ENCODE results near the gene SAFB2.
A peak's percentile ranks its signal among the peaks of the same experiment; 100 is the strongest.

Gene SAFB2

DNA sequence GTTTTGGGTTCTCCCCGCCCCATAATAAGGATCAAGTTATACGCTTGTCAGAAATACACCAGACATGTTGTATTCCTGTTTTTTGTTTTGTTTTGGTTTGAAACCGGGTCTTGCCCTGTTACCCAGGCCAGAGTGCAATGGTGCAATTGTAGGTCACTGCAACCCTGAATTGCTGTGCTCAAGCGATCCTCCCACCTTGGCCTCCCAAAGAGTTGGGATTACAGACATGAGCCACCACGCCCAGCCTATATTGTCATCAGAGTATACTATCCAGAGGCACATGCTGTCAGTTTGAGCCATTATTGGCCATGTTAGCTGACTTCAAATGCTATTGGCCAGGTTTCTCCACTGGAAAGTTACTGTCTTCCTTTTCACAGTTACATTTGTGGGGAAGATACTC, 10.1 kb upstream of the SAFB2 start:
- H3K27me3 ChIP-seq (ENCODE audit: insufficient read depth, low read length) = no peaks in the 10 kb centered on the region
- peaks cover 66% of the 10 kb centered on the region for H3K36me3 ChIP-seq (ENCODE audit: insufficient read depth, low read length)
- H3K4me3 ChIP-seq (ENCODE audit: low read length) = no peak overlapping the region
- 93% methylated on average over 5 of the region's 5 CpGs for WGBS
- no peaks in the 10 kb centered on the region for H3K9me3 ChIP-seq (ENCODE audit: insufficient read depth, low read depth, low read length)
- no peak overlapping the region for H3K27ac ChIP-seq (ENCODE audit: low read depth, low read length)
- H3K4me1 ChIP-seq (ENCODE audit: insufficient read depth, low read length) = peaks cover 1% of the 10 kb centered on the region; the same call in 1 of the 2 replicates
- no peak overlapping the region for H3K9ac ChIP-seq (ENCODE audit: low read depth, low read length)

DNA sequence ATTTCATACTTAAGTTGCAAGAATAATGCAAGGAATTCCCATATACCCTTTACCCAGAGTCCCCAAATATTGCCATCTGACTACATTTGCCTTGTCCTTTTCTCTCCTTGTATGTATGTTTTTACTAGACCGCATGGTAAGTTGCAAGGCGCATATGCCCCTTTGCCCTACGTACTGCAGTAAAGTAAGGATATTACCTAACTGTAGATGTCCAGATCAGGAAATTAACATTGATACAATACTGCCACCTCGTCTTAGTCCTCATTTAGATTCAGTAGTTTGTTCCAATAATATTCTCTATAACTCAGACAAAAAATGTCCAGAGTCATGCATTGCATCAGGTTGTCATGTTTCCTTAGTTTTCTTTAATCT, 9.7 kb upstream of the SAFB2 start:
- Histone ChIP-seq H3K9me3 (ENCODE audit: insufficient read depth, low read depth, low read length) (no peaks in the 10 kb centered on the region), H3K4me3 (ENCODE audit: low read length) (no peak overlapping the region), H3K9ac (ENCODE audit: low read depth, low read length) (no peak overlapping the region), H3K36me3 (ENCODE audit: insufficient read depth, low read length) (peaks cover 70% of the 10 kb centered on the region), H3K4me1 (ENCODE audit: insufficient read depth, low read length) (peaks cover 5% of the 10 kb centered on the region), H3K27me3 (ENCODE audit: insufficient read depth, low read length) (no peaks in the 10 kb centered on the region), H3K27ac (ENCODE audit: low read depth, low read length) (no peak overlapping the region)
- WGBS = 94% methylated on average over 4 of the region's 4 CpGs

DNA sequence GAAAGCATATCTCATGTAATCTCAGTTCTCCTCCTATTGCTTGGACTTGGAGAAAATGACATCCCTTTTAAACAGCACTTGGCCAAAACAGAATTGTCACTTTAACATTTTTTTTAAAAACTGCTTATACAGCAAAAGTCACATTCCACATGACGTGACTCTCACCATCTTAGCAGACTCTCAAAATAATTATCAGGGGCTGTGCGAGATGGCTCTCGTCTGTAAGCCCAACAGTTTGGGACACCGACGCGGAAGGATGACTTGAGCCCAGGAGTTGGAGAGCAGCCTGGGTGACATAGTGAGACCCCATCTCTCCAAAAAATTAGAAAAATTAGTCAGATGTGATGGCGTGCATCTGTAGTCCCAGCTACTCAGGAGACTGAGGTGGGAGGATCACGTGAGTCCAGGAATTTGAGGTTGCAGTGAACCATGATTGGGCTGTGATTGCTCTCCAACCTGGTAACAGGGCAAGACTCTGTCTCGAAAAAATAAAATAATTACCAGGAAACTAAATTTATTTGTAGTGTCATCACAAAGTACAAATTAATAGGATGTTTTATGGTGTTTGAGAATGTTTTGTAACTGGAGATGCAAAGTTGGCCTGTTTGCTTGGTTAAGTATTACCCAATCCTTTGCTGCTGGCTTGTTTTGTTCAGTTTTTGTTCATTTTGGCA, 9.1 kb upstream of the SAFB2 start:
- WGBS = 95% methylated on average over 9 of the region's 9 CpGs

DNA sequence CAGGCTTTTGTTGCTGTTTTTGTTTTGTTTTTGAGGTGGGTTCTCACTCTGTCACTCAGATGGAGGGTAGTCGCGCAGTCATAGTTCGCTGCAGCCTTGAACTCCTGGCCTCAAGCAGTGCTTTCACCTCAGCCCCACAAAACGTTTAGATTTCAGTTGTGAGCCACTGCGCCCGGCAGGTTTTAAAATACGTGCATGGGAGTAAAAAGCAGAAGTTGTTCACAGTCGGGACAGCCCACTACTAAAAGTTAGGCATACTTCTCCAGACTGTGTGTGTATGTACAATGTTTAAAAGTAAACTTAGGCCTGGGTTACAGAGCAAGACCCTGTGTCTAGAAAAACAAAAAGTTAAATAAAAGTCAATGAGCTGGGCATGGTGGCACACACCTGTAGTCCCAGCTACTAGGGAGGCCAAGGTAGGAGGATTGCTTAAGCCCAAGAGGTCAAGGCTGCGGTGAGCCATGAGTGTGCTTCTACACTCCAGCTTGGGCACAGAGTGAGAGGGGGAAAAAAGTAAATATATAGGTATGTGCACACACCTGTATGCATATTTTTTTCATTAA, 6.4 kb upstream of the SAFB2 start:
- WGBS = 95% methylated on average over 9 of the region's 9 CpGs
- H3K27ac ChIP-seq (ENCODE audit: low read depth, low read length) = no peak overlapping the region
- H3K4me1 ChIP-seq (ENCODE audit: insufficient read depth, low read length) = peaks cover 21% of the 10 kb centered on the region
- H3K27me3 ChIP-seq (ENCODE audit: insufficient read depth, low read length) = no peaks in the 10 kb centered on the region
- H3K36me3 ChIP-seq (ENCODE audit: insufficient read depth, low read length) = peaks cover 81% of the 10 kb centered on the region
- H3K9ac ChIP-seq (ENCODE audit: low read depth, low read length) = no peak overlapping the region
- H3K9me3 ChIP-seq (ENCODE audit: insufficient read depth, low read depth, low read length) = no peaks in the 10 kb centered on the region
- H3K4me3 ChIP-seq (ENCODE audit: low read length) = no peak overlapping the region

More for the DNA sequence above, 9.1 kb upstream of the SAFB2 start:
- Histone ChIP-seq H3K9me3 (ENCODE audit: insufficient read depth, low read depth, low read length) (no peaks in the 10 kb centered on the region), H3K27me3 (ENCODE audit: insufficient read depth, low read length) (no peaks in the 10 kb centered on the region), H3K27ac (ENCODE audit: low read depth, low read length) (no peak overlapping the region), H3K36me3 (ENCODE audit: insufficient read depth, low read length) (peaks cover 75% of the 10 kb centered on the region), H3K4me1 (ENCODE audit: insufficient read depth, low read length) (peaks cover 7% of the 10 kb centered on the region), H3K4me3 (ENCODE audit: low read length) (no peak overlapping the region), H3K9ac (ENCODE audit: low read depth, low read length) (no peak overlapping the region)

- Histone ChIP-seq H3K27ac (ENCODE audit: low read depth, low read length) (no peak overlapping the region), H3K4me1 (ENCODE audit: insufficient read depth, low read length) (peaks cover 21% of the 10 kb centered on the region), H3K27me3 (ENCODE audit: insufficient read depth, low read length) (no peaks in the 10 kb centered on the region), H3K36me3 (ENCODE audit: insufficient read depth, low read length) (peaks cover 78% of the 10 kb centered on the region), H3K9me3 (ENCODE audit: insufficient read depth, low read depth, low read length) (no peaks in the 10 kb centered on the region), H3K4me3 (ENCODE audit: low read length) (no peak overlapping the region), H3K9ac (ENCODE audit: low read depth, low read length) (no peak overlapping the region)
- 87% methylated on average over 1 of the region's 1 CpG for WGBS
Observed at GRCh38 chr19:5628461-5628860, 5.9 kb upstream of the SAFB2 start.

GRCh38 chr19:5627395-5627904, 4.9 kb upstream of the SAFB2 start:
- H3K4me3 ChIP-seq (ENCODE audit: low read length) = no peak overlapping the region
- peaks cover 21% of the 10 kb centered on the region for H3K4me1 ChIP-seq (ENCODE audit: insufficient read depth, low read length)
- H3K9me3 ChIP-seq (ENCODE audit: insufficient read depth, low read depth, low read length) = no peaks in the 10 kb centered on the region
- 72% methylated on average over 6 of the region's 6 CpGs for WGBS
- no peaks in the 10 kb centered on the region for H3K27me3 ChIP-seq (ENCODE audit: insufficient read depth, low read length)
- H3K36me3 ChIP-seq (ENCODE audit: insufficient read depth, low read length) = peaks cover 70% of the 10 kb centered on the region
- no peak overlapping the region for H3K9ac ChIP-seq (ENCODE audit: low read depth, low read length)
- H3K27ac ChIP-seq (ENCODE audit: low read depth, low read length) = no peak overlapping the region

DNA sequence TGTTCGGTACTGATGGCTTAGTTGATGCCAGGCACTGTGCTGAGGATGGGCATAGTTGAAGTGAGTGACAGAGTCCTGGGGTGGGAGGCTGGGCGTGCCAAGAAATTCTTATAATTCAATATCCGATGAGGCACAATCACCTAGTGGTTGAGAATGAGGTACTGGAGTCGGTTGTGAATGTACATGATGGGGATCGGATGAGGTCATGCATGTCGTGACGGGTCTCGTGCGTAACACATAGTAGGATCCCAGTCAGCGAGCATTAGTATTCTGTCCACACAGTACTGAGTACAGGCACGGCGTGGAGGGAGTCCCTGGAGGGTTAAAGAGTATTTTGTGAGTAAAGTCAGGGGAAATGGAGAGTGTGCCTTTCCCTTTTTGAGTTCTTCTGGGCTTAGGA, 3.1 kb upstream of the SAFB2 start:
- peaks cover 64% of the 10 kb centered on the region for H3K36me3 ChIP-seq (ENCODE audit: insufficient read depth, low read length)
- 95% methylated on average over 12 of the region's 12 CpGs for WGBS
- H3K27me3 ChIP-seq (ENCODE audit: insufficient read depth, low read length) = no peaks in the 10 kb centered on the region
- no peak overlapping the region for H3K27ac ChIP-seq (ENCODE audit: low read depth, low read length)
- peaks cover 21% of the 10 kb centered on the region for H3K4me1 ChIP-seq (ENCODE audit: insufficient read depth, low read length)
- H3K9me3 ChIP-seq (ENCODE audit: insufficient read depth, low read depth, low read length) = no peaks in the 10 kb centered on the region
- no peak overlapping the region for H3K9ac ChIP-seq (ENCODE audit: low read depth, low read length)
- peak overlapping the region; percentile 15; the same call in 1 of the 2 replicates for H3K4me3 ChIP-seq (ENCODE audit: low read length)

GRCh38 chr19:5624741-5625278, 2.2 kb upstream of the SAFB2 start:
- H3K27ac ChIP-seq (ENCODE audit: low read depth, low read length) = no peak overlapping the region
- peak overlapping the region; percentile 93; the same call in 1 of the 2 replicates for H3K9ac ChIP-seq (ENCODE audit: low read depth, low read length)
- peak overlapping the region; percentile 97 for H3K4me3 ChIP-seq (ENCODE audit: low read length)
- peaks cover 21% of the 10 kb centered on the region for H3K4me1 ChIP-seq (ENCODE audit: insufficient read depth, low read length)
- H3K9me3 ChIP-seq (ENCODE audit: insufficient read depth, low read depth, low read length) = no peaks in the 10 kb centered on the region
- H3K27me3 ChIP-seq (ENCODE audit: insufficient read depth, low read length) = no peaks in the 10 kb centered on the region
- H3K36me3 ChIP-seq (ENCODE audit: insufficient read depth, low read length) = peaks cover 67% of the 10 kb centered on the region
- WGBS = 66% methylated on average over 8 of the region's 8 CpGs

DNA sequence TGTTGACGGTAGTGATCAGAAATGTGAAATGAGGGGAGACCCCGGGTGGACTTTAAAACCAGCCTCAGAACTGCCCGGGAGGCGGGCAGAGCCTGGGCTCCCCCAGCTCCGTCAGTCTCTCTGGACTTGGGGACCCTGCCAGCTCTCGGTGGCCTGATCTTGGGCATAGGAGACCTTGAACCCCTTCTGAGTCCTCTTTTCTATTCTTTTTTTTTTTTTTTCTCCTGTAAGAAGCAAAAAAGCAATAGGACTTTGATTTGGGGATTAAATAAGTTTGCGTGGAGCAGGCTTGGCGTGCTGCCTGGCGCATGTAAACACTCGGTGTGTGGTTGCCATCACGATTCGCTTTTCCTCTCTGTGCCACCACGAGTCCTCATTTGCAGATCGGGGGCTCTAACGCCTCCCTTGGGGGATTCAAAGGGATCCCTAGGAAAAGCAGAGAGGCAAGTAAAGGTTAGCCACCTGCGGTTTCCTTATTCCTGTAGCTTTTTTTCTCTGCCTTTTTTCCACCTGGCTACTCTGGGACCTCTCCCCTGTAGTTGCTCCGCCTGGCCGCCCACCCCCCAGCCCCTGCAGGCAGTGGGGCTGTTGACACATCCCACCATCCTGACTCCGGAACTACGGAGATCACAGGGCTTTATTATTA, 1.6 kb upstream of the SAFB2 start:
- peaks cover 21% of the 10 kb centered on the region for H3K4me1 ChIP-seq (ENCODE audit: insufficient read depth, low read length)
- WGBS = 3% methylated on average over 20 of the region's 20 CpGs
- H3K9ac ChIP-seq (ENCODE audit: low read depth, low read length) = peak overlapping the region; percentile 93
- no peak overlapping the region; the same call in 1 of the 2 replicates for H3K27ac ChIP-seq (ENCODE audit: low read depth, low read length)
- peaks cover 65% of the 10 kb centered on the region for H3K36me3 ChIP-seq (ENCODE audit: insufficient read depth, low read length)
- H3K27me3 ChIP-seq (ENCODE audit: insufficient read depth, low read length) = no peaks in the 10 kb centered on the region
- H3K4me3 ChIP-seq (ENCODE audit: low read length) = peak overlapping the region; percentile 97
- H3K9me3 ChIP-seq (ENCODE audit: insufficient read depth, low read depth, low read length) = no peaks in the 10 kb centered on the region

DNA sequence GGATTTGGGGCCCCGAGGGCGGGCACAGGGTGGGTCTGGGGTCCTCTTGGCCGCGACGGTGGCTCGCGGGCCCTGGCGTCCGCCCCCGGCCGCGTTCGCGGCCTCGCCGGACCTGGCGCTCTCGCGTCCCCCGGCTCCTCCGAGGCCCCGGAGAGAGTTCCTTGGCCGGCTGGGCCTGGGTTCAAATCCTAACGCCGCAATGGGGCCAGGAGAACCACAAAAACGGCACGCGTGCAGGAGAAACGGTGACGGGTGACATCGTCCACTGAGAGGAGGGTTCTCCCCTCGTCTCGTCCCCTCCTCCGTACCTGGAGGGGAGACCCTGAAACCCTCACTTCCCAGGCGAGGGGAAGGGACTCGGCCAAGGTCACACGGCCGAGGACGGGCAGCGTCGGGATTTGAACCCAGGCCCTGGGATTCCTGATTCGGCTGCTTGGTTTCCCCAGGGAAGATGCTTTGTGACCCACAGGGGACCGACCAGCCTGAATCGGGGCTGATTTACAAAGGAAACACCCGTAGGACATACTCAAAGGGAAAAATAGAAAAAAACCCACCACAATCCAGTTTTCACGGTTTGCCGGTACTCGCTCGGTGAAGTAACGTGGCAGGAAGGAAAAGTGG, 931 bp upstream of the SAFB2 start:
- no peaks in the 10 kb centered on the region for H3K9me3 ChIP-seq (ENCODE audit: insufficient read depth, low read depth, low read length)
- H3K4me3 ChIP-seq (ENCODE audit: low read length) = peak overlapping the region; percentile 97
- H3K4me1 ChIP-seq (ENCODE audit: insufficient read depth, low read length) = peaks cover 21% of the 10 kb centered on the region
- peak overlapping the region; percentile 93 for H3K9ac ChIP-seq (ENCODE audit: low read depth, low read length)
- peaks cover 65% of the 10 kb centered on the region for H3K36me3 ChIP-seq (ENCODE audit: insufficient read depth, low read length)
- peak overlapping the region; percentile 96 for H3K27ac ChIP-seq (ENCODE audit: low read depth, low read length)
- H3K27me3 ChIP-seq (ENCODE audit: insufficient read depth, low read length) = no peaks in the 10 kb centered on the region
- WGBS = under 1% methylated on average over 50 of the region's 50 CpGs

Data from HUES64 (cell line).